Parathyroid adenoma (tissue), 2 donors: Measurements from ENCODE around the gene SYT14.
"Not testable (repeated sequence)": the region's sequence is repeated elsewhere in the genome, so short reads cannot be mapped to it uniquely, and the experiment has no call there.

Experiments
- H2AFZ ChIP-seq: fragments of 300-600 bp; sonication (generic); one replicate; pipeline ENCODE4 v1.7.0; 2017; ENCODE audit warnings: antibody characterized with exemption, mild to moderate bottlenecking
- H3K27ac ChIP-seq: fragments of 300-600 bp; sonication (generic); one replicate; pipeline ENCODE4 v1.7.0; 2017
- H3K27me3 ChIP-seq: fragments of 300-600 bp; sonication (generic); one replicate; pipeline ENCODE4 v1.7.0; 2017; ENCODE audit warnings: low read length; ENCODE audit not compliant: control insufficient read depth, insufficient read depth
- H3K36me3 ChIP-seq: fragments of 300-600 bp; sonication (generic); one replicate; pipeline ENCODE4 v1.7.0; 2017; ENCODE audit warnings: low read length; ENCODE audit not compliant: control insufficient read depth, insufficient read depth
- H3K4me1 ChIP-seq: fragments of 300-600 bp; sonication (generic); one replicate; pipeline ENCODE4 v1.7.0; 2017; ENCODE audit warnings: control low read depth
- H3K4me2 ChIP-seq: fragments of 300-600 bp; sonication (generic); one replicate; pipeline ENCODE4 v1.7.0; 2017; ENCODE audit warnings: low read length
- H3K4me3 ChIP-seq: fragments of 300-600 bp; sonication (generic); one replicate; pipeline ENCODE4 v1.7.0; 2017; ENCODE audit warnings: low read depth, low read length
- H3K79me2 ChIP-seq: fragments of 300-600 bp; sonication (generic); one replicate; pipeline ENCODE4 v1.7.0; 2017; ENCODE audit warnings: control low read depth
- H3K9ac ChIP-seq: fragments of 300-600 bp; sonication (generic); one replicate; pipeline ENCODE4 v1.7.0; 2017; ENCODE audit warnings: mild to moderate bottlenecking
- H3K9me3 ChIP-seq: fragments of 300-600 bp; sonication (generic); one replicate; pipeline ENCODE4 v1.7.0; 2017; ENCODE audit warnings: low read length; ENCODE audit not compliant: control insufficient read depth
- TF ChIP-seq, protein P1 (sequence below): fragments of 300-600 bp; sonication (generic); IDR thresholded peaks from one replicate; pipeline ENCODE4 v1.7.0; 2017; ENCODE audit warnings: antibody characterized with exemption, mild to moderate bottlenecking
- donor health status: primary hyperparathyroidism.

SYT14 gene

GRCh38 chr1:210099921-210100320, 161.9 kb downstream of the SYT14 start:
- TF ChIP-seq, protein P1, sequence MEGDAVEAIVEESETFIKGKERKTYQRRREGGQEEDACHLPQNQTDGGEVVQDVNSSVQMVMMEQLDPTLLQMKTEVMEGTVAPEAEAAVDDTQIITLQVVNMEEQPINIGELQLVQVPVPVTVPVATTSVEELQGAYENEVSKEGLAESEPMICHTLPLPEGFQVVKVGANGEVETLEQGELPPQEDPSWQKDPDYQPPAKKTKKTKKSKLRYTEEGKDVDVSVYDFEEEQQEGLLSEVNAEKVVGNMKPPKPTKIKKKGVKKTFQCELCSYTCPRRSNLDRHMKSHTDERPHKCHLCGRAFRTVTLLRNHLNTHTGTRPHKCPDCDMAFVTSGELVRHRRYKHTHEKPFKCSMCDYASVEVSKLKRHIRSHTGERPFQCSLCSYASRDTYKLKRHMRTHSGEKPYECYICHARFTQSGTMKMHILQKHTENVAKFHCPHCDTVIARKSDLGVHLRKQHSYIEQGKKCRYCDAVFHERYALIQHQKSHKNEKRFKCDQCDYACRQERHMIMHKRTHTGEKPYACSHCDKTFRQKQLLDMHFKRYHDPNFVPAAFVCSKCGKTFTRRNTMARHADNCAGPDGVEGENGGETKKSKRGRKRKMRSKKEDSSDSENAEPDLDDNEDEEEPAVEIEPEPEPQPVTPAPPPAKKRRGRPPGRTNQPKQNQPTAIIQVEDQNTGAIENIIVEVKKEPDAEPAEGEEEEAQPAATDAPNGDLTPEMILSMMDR: no peak
- Histone ChIP-seq H3K4me3 (no peak overlapping the region), H2AFZ (no peak overlapping the region), H3K4me1 (no peaks in the 10 kb centered on the region), H3K36me3 (no peaks in the 10 kb centered on the region), H3K9me3 (no peaks in the 10 kb centered on the region), H3K79me2 (no peaks in the 10 kb centered on the region), H3K27me3 (no peaks in the 10 kb centered on the region), H3K27ac (no peak overlapping the region), H3K9ac (no peak overlapping the region), H3K4me2 (no peak overlapping the region)

GRCh38 chr1:210104103-210104502, 166.1 kb downstream of the SYT14 start:
- no peaks in the 10 kb centered on the region for H3K27me3 ChIP-seq
- H3K9ac ChIP-seq: no peak overlapping the region
- TF ChIP-seq, protein P1: no peak
- H3K79me2 ChIP-seq: no peaks in the 10 kb centered on the region
- no peak overlapping the region for H3K4me3 ChIP-seq
- H2AFZ ChIP-seq: no peak overlapping the region
- H3K27ac ChIP-seq: no peak overlapping the region
- H3K4me2 ChIP-seq: no peak overlapping the region
- H3K4me1 ChIP-seq: no peaks in the 10 kb centered on the region
- H3K9me3 ChIP-seq: no peaks in the 10 kb centered on the region
- H3K36me3 ChIP-seq: no peaks in the 10 kb centered on the region

- H3K9me3 ChIP-seq, H2AFZ ChIP-seq, H3K27ac ChIP-seq, H3K4me3 ChIP-seq, H3K27me3 ChIP-seq, H3K36me3 ChIP-seq, H3K79me2 ChIP-seq, H3K4me1 ChIP-seq, H3K4me2 ChIP-seq, H3K9ac ChIP-seq: not testable (repeated sequence)
These were observed 174.9 kb downstream of the SYT14 start for GRCh38 chr1:210112906-210113305.

DNA sequence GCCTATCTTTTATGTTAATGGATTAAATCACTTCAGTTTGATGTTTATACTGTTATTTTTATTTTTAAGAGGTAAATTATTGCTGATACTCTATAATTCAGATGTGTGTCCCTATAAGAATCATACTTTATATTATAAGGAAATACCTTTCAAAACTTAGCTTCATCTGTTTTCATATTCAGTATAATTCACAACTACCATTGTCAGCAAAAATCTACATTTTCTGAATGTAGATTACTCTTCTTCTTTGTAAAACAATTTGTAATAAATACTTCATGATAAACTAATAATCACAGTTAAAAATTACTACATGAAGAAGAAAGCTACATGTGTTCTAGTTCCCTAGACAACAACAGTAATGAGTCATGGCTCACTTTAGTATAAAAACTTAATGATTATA, 179.2 kb downstream of the SYT14 start:
- Histone ChIP-seq H3K4me1 (no peaks in the 10 kb centered on the region), H3K4me2 (no peak overlapping the region), H3K4me3 (no peak overlapping the region), H3K27ac (no peak overlapping the region), H3K27me3 (no peaks in the 10 kb centered on the region), H3K9ac (no peak overlapping the region), H3K9me3 (no peaks in the 10 kb centered on the region), H3K79me2 (no peaks in the 10 kb centered on the region), H3K36me3 (no peaks in the 10 kb centered on the region), H2AFZ (no peak overlapping the region)
- TF ChIP-seq, protein P1: no peak

DNA sequence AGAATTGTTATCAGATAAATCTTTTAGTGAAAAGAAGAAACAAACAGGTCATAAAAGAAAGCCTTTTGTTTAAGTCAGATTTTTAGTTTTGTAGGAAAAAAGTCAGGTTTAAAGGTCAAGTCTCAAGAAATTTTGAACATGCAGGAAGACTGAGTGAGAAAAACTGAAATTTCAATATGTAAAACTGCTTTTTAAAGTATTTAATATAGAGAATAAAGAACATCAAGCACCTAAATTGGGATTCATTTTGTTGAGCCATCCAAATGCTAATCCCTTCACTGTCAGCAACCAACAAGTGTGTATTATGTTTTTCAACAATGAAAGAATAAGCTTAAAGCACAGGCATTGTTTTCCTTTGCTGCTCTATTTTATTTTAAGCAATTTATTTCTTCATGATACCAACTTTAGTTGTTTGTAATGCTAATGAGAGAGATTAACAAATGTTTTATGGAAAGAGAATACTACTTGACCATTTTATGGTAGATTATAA, 179.7 kb downstream of the SYT14 start:
- Histone ChIP-seq H3K4me1 (no peaks in the 10 kb centered on the region), H3K4me2 (no peak overlapping the region), H3K9ac (no peak overlapping the region), H3K9me3 (no peaks in the 10 kb centered on the region), H3K4me3 (no peak overlapping the region), H3K36me3 (no peaks in the 10 kb centered on the region), H3K27me3 (no peaks in the 10 kb centered on the region), H2AFZ (no peak overlapping the region), H3K27ac (no peak overlapping the region), H3K79me2 (no peaks in the 10 kb centered on the region)
- TF ChIP-seq, protein P1: no peak
